ENCODE results near the gene PLEKHM2. TPM values are rescaled to one million over a fixed set of nuclear protein-coding genes. Genes with fewer than 3 reads are reported as not detected.
A peak's percentile ranks its signal among the peaks of the same experiment; 100 is the strongest.

PLEKHM2 gene
- total RNA-seq, 1 donor from 2014 or later, result 88.1 TPM

DNA sequence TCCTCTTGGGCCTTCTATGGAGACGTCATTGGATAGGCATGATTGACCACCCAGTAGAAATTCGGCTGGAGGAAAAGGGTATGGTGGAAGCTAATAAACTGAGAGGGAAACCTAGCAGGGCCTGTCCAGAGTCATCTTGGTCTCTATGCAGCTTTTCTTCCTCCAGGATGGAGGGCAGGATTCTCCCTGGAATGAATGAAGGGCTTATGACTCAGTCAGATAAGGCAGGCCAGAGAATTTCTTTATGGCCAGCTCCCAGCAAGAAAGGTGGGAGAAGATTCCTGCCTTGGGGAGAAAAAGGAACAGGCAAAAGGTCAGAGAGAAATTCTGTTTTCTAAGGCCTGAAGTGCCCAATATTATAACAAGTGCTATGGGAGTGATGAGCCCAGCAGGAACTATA lies 91.6 kb downstream of the PLEKHM2 start:
- no peak overlapping the region for H3K27ac Mint-ChIP-seq (ENCODE audit: unreplicated experiment)
- no peaks in the 10 kb centered on the region for H3K9me3 Mint-ChIP-seq (ENCODE audit: unreplicated experiment)
- no peaks in the 10 kb centered on the region for H3K27me3 Mint-ChIP-seq (ENCODE audit: unreplicated experiment)
- no peak for DNase-seq (ENCODE audit: extremely low spot score, unreplicated experiment)
- no peaks in the 10 kb centered on the region for H3K4me1 Mint-ChIP-seq (ENCODE audit: unreplicated experiment)
- H3K36me3 Mint-ChIP-seq (ENCODE audit: unreplicated experiment), result peaks cover 46% of the 10 kb centered on the region
- H3K4me3 Mint-ChIP-seq (ENCODE audit: unreplicated experiment), result no peak overlapping the region
- TF ChIP-seq, protein P1, sequence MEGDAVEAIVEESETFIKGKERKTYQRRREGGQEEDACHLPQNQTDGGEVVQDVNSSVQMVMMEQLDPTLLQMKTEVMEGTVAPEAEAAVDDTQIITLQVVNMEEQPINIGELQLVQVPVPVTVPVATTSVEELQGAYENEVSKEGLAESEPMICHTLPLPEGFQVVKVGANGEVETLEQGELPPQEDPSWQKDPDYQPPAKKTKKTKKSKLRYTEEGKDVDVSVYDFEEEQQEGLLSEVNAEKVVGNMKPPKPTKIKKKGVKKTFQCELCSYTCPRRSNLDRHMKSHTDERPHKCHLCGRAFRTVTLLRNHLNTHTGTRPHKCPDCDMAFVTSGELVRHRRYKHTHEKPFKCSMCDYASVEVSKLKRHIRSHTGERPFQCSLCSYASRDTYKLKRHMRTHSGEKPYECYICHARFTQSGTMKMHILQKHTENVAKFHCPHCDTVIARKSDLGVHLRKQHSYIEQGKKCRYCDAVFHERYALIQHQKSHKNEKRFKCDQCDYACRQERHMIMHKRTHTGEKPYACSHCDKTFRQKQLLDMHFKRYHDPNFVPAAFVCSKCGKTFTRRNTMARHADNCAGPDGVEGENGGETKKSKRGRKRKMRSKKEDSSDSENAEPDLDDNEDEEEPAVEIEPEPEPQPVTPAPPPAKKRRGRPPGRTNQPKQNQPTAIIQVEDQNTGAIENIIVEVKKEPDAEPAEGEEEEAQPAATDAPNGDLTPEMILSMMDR (IDR thresholded peaks at IDR 0.05), result no peak

DNA sequence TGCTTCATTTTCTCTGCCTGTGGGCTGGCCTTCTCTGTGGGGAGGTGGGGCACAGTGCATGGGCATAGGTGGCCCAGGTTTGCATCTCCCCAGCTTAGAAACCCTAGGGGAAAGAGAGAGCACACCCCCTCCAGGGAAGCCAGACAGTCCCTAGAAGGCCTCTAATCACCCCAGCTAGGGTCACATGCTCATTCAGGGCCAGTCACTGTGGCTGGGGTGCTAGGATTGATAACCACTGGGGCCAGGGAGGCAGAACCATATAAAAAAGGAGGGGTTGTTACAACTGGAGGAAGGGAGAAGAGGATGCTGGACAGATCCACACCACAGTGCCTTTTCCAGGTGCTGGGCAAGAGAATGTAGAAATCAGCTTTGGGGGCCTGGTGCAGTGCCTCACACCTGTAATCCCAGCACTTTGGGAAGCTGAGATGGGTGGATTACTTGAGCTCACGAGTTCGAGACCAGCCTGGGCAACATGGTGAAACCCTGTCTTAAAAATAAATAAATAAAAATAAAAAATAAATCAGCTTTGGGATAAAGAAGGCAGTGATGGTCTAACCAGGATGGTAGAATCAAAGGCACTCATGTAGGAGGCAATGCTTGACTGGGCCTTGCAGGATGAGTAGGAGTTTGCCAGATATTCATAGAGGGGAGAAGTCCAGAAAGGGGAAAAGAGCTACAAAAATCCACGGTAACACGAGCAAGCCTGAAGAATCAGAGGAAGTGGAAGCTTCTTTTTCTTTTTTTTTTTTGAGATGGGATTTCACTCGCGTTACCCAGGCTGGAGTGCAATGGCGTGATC lies 94.0 kb downstream of the PLEKHM2 start:
- TF ChIP-seq, protein P1 (IDR thresholded peaks at IDR 0.05), result no peak
- Mint-ChIP-seq H3K4me3 (ENCODE audit: unreplicated experiment) (no peak overlapping the region), H3K27ac (ENCODE audit: unreplicated experiment) (peak overlapping the region; percentile 27)

More for the DNA sequence above, 94.0 kb downstream of the PLEKHM2 start:
- Mint-ChIP-seq H3K4me1 (ENCODE audit: unreplicated experiment) (no peaks in the 10 kb centered on the region), H3K36me3 (ENCODE audit: unreplicated experiment) (peaks cover 37% of the 10 kb centered on the region), H3K27me3 (ENCODE audit: unreplicated experiment) (no peaks in the 10 kb centered on the region), H3K9me3 (ENCODE audit: unreplicated experiment) (no peaks in the 10 kb centered on the region)
- DNase-seq (ENCODE audit: extremely low spot score, unreplicated experiment), result no peak

Other genes with a start within 250 kb of the PLEKHM2 start
- not detected in 2 replicates for gene CTRC, start 245.9 kb upstream of the PLEKHM2 start, total RNA-seq
- gene CELA2A, start 227.6 kb upstream of the PLEKHM2 start, total RNA-seq, result not detected in 2 replicates
- gene CELA2B, start 208.2 kb upstream of the PLEKHM2 start, total RNA-seq, result not detected in 2 replicates
- gene CASP9, start 160.1 kb upstream of the PLEKHM2 start, total RNA-seq, result 12.6 and 13.8 TPM in 2 replicates
- gene DNAJC16, start 157.5 kb upstream of the PLEKHM2 start, total RNA-seq, result 20.8 and 28.8 TPM in 2 replicates
- 0.13 and 0.19 TPM in 2 replicates for gene AGMAT, start 99.3 kb upstream of the PLEKHM2 start, total RNA-seq
- 20.0 and 23.4 TPM in 2 replicates for gene DDI2, start 66.9 kb upstream of the PLEKHM2 start, total RNA-seq
- 1.3 and 2.8 TPM in 2 replicates for gene SLC25A34, start 51.9 kb downstream of the PLEKHM2 start, total RNA-seq
- not detected in 2 replicates for gene TMEM82, start 58.2 kb downstream of the PLEKHM2 start, total RNA-seq
- gene FBLIM1, start 74.5 kb downstream of the PLEKHM2 start, total RNA-seq, result 149 and 156 TPM in 2 replicates
- 1.5 and 1.6 TPM in 2 replicates for gene UQCRHL, start 123.3 kb downstream of the PLEKHM2 start, total RNA-seq
- 54.0 and 59.8 TPM in 2 replicates for gene SPEN, start 163.4 kb downstream of the PLEKHM2 start, total RNA-seq